ENCODE results near the gene WDR26. TPM values are rescaled to one million over a fixed set of nuclear protein-coding genes. Genes with fewer than 3 reads are reported as not detected.
"Not testable (repeated sequence)": the region's sequence is repeated elsewhere in the genome, so short reads cannot be mapped to it uniquely, and the experiment has no call there.

The WDR26 gene
- polyA plus RNA-seq, 1 donor = 121 TPM

GRCh38 chr1:224435318-224435763 lies 744 bp upstream of the WDR26 start:
- no peak for DNase-seq

DNA sequence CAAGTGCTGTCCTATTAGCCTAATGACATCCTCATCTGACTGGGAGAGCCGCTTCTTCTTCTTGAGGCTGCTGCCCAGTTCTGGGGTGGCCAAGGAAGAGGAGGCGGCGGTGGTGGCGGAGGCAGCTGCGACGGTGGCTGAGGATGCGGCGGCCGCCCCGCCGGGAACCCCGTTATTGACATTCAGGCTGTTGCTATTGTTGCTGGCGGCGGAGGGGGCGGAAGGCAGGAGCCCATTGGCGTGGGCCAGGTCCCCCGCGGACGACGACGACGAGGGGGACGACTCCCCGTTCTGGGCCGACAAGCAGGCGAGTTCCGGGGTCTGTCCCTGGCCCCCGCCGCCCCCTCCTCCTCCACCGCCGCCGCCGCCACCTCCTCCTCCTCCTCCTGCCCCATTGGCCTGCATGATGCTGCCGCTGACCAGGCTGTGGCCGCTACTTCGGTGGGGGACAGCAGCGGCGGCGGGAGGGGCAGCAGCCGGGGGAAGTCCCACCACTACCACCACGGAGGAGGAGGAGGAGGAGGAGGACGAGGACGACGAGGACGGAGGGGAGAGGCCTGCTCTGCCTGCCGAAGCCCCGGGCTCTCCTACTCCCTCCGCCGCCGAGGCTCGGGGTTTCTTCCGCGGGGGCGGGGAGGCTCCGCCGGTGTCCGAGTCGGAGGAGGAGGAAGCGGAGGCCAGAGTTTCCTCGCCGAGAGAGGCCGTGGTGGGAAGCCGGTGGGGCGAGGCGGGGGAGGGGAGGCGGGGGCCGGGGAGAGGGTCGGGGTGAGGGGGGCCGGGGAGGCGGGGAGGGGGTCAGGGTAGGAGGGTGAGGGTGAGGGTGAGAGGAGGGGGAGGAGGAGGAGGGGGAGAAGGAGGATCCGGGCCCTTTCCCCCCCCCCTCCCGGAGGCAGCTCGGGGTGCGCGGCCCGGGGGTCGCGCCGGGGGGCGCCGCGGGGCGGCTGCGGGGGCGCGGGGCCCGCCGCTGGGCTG lies 610 bp downstream of the WDR26 start:
- DNase-seq = no peak

GRCh38 chr1:224433041-224433691 lies 1.4 kb downstream of the WDR26 start:
- no peak for DNase-seq

DNA sequence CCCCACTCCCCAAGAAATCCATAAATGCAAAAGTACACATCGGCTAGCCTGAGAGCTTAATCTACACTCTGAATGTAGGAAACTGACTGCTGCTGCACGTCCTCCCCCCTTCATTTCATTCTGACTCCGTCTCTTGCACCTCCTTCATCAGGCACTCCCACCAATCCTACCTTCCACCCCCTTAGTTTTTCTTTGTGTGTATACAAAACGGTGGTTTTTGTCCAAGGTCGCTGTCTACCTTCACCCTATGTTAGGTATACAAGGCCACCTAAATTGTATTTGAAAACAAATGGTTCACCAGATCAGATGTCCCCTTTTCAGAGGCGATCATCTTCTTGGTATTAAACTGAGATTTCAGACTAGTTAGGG lies 1.9 kb downstream of the WDR26 start:
- no peak for DNase-seq

- DNase-seq = no peak
Observed at GRCh38 chr1:224432146-224432545, 2.5 kb downstream of the WDR26 start.

DNA sequence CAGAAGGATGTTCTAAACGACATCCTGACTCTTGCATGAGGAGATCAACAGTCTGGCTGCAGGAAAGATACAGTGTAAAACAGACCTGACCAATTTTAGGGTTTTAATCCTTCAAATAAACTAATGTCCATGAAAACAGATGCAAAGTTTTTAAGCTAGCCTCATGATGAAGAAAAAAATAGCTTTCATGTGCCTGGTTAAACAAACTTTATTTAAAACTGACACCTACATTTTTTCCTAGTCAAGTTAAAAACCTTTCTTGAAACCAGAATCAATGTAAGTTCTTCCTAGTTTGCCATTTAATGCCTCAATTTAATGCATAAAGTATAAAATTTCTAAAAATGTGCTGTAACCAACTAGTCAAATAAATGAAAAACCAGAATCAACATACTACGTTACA lies 2.9 kb downstream of the WDR26 start:
- DNase-seq = no peak

GRCh38 chr1:224430511-224431113 lies 4.0 kb downstream of the WDR26 start:
- DNase-seq = peak; percentile 41

DNA sequence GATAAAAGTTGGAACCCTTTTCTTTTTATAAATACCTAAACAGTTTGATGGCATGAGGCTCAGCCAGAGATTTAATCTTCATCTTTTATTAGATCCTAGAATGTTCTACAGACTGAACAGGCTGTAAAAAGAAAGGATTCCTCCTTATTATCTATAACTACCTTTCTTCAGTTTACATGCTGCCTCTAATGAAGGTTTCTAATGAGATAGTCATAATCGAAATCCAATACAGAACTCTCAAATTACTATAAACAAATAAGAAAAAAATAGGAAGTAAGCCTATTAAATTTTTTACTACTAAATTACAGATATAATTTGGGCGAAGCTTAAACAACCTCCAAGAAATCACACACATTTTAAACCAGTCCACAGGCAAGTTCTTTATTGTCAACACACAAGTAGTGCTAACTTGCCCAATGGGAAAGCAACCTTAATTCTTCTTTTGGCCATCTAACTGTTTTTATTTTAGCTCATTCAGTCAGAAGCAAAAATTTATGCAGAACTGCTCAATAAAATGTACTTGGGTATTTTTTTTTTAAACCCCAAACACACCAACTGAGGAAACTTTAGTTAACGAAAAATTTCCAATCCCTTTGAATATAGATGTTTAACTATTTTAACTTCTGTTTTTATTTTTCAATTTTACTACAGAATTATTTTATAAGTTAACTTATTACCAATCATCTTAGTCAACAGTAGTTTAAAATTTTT lies 4.8 kb downstream of the WDR26 start:
- no peak for DNase-seq

DNA sequence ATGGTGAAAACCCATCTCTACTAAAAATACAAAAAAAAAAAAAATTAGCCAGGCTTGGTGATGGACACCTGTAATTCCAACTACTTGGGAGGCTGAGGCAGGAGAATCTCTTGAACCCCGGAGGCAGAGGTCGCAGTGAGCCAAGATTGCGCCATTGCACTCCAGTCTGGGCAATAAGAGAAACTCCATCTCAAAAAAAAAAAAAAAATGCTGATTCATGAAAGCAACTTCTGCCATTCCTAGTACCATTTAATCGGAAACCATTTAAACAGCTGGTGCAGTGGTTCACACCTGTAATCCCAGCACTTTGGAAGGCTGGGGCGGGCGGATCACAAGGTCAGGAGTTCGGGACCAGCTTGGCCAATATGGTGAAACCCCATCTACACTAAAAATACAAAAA lies 5.9 kb downstream of the WDR26 start:
- DNase-seq = not testable (repeated sequence)

DNA sequence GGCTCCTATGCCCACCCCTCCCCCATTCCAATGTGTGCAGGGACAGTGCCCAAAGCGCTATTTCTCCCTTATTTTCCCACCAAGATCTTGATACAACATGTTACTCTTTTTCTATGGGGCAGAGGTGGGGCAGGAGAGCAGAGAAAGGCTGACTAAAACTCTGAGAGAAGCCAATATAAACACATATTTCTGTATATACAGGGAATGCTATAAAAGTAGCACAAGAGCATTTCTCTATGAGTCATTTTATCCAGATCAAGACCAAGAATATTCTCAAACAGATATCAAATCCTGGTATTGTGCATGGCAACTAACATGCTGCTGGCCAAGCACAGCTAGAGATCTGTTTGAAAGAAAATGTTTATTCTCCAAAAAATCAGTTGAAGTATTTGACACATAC lies 7.3 kb downstream of the WDR26 start:
- DNase-seq = no peak

- DNase-seq = not testable (repeated sequence)
Observed at GRCh38 chr1:224426869-224427268, 7.7 kb downstream of the WDR26 start.

DNA sequence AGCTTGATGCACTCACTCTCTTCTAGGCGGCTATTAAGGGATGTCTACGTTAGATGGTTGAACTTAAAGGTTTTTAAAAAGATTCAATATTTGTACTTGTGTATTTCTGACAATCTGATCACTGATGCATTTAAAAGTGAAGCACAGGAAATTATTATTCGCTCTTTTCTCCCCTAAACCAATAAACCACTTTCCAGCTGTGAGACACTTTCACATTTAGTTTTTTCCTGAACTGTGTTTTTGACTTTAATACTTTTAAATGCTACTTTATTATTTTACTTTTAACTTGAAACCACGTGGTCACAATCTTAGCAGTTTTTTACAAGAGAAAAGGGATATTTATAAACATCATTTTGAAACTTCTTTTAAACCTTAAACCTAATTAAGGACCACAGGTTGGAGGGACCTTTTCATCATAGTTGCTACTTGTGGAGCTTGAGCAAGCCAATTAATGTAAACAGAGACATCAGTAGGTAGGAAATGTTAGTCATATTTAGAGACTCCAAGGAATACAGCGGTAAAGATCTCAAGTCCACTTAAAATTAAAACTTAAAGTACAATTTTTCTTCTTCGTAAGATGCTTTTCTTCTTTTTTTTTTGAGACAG lies 9.2 kb downstream of the WDR26 start:
- no peak for DNase-seq

DNA sequence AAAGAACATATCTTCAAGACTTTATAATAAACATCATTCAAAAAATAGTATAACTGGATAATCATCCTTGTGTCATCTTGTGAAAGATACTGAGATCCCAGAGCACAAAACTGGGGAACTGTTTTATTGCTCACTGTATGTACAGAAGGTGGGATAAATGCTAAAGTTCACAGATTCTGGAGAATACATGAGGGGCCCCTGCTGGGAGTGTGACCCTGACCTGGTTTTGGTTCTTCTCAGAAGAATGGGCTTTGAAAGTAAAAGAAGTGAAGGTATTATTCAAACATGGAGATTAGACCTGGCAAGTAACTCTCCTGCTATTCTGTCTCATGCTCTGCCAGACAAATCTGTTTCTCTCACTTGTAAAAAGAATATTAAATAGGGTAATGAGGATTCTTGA lies 14.5 kb downstream of the WDR26 start:
- DNase-seq = no peak

GRCh38 chr1:224411766-224412165 lies 22.8 kb downstream of the WDR26 start:
- no peak for DNase-seq

- DNase-seq = no peak
Observed at GRCh38 chr1:224408294-224408590, 26.4 kb downstream of the WDR26 start.

GRCh38 chr1:224407571-224408293 lies 26.9 kb downstream of the WDR26 start:
- no peak for DNase-seq

DNA sequence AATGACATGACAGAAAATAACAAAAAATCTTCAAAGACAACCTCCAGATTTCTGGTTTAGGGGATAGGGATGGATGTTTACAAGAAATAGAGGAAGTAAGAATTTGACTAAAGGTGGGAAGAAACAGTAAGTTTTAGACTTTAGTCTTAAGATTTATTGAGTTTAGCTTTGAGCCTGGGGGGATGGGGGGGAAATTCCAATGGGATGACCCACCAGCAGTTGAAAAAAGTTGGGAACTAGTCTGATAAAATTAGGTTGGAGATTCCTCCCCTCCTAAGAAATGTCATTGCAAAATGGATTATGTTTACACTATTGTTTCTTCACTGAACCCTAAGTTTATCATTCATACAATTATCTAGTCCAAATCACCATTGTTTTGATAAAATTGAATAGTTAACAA lies 28.4 kb downstream of the WDR26 start:
- no peak for DNase-seq

DNA sequence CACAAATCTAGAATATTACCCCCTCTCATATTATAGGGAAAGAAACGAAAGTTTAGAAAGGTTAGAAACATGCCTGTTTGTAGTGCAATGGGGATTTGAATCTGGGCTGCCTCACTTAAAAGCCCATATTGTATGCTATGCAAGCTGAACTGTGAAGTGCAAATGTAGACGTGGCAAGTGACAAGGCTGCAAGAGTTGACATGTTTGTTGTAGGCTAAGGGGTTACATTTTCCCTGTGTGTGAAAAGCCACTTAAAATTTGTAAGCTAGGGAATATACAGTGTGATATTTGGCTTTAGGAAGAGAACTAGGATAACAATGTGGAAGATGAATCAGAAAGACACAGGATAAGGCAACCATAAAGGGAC lies 29.0 kb downstream of the WDR26 start:
- no peak for DNase-seq

DNA sequence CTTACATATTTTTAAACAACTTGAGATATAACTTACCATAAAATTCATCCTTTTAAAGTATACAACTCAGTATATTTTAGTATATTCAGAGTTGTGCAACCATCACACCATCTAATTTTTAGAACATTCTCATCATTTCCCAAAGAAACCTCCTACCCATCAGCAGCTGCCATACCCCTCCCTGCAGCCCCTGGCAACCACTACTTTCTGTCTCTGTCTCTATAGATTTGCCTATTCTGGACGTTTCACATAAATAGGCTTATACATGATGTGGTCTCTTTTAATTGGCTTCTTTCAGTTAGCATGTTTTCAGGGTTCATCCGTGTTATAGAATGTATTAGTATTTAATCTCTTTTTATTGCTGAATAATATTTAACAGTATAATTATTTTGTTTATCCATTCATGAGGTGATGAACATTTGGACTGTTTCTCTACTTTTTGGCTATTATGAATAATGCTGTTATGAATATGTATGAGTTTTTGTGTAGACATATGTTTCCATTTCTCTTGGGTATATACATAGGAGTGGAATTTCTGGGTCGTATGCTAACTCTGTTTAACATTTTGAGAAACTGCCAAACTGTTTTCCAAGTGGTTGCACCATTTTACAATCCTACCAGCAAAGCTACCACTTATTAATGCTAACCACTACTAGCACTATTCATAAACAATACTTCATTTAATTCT lies 29.5 kb downstream of the WDR26 start:
- no peak for DNase-seq

GRCh38 chr1:224402472-224403036 lies 32.0 kb downstream of the WDR26 start:
- DNase-seq = no peak

DNA sequence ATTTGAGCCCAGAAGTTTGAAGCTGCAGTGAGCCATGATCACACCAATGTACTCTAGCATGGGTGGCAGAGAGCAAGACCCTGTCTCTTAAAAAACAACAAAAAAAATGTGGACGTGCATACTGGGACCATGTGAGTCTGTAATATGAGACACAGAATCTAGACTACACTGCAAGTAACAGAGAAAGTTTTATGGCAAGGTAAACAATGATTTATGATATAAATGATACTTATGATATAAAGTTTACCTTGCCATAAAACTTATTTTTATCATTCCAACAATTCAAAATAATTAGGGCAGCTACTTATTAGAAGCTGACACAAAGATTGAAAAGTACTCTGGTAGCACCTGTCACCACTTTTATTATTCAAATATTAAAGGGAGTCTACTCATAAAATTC lies 34.7 kb downstream of the WDR26 start:
- DNase-seq = no peak

Data from left kidney (tissue), 2 donors.